Upper lobe of left lung (tissue), 6 donors: ENCODE measurements around the gene AIFM3. TPM values are rescaled to one million over a fixed set of nuclear protein-coding genes. Genes with fewer than 3 reads are reported as not detected.

Experiments used
- ATAC-seq, 2 donors: fragments of 200-7000 bp; cut with Tn5 transposase; one replicate each; pipeline ENCODE4 v1.9.1; 2022; ENCODE audit warnings: mild to moderate bottlenecking in 2 of 2, moderate library complexity in 2 of 2; ENCODE audit not compliant: low FRiP score in 2 of 2
- DNase-seq, 2 donors: peaks; one replicate each; pipeline ENCODE4 v3.0.0-alpha.2; 2019 to 2020
- H3K27ac ChIP-seq, 4 donors: fragments of 200-600 bp; sonication (generic); one replicate each; pipeline ENCODE4 v1.5.1; 2016 to 2019
- H3K27me3 ChIP-seq, 4 donors: fragments of 200-600 bp; sonication (generic); one replicate each; pipeline ENCODE4 v1.5.1; 2017 to 2019
- H3K36me3 ChIP-seq, 4 donors: fragments of 200-600 bp; sonication (generic); one replicate each; pipeline ENCODE4 v1.5.1; 2016 to 2019
- H3K4me1 ChIP-seq, 4 donors: fragments of 200-600 bp; sonication (generic); one replicate each; pipeline ENCODE4 v1.5.1; 2018 to 2019
- H3K4me3 ChIP-seq, 4 donors: fragments of 200-600 bp; sonication (generic); one replicate each; pipeline ENCODE4 v1.5.1; 2017 to 2019; ENCODE audit warnings: mild to moderate bottlenecking in 2 of 4, moderate library complexity in 1 of 4
- H3K9me3 ChIP-seq, 4 donors: fragments of 200-600 bp; sonication (generic); one replicate each; pipeline ENCODE4 v1.5.1; 2018 to 2019
- EP300 ChIP-seq, 4 donors: sonication (generic); formaldehyde crosslinking; IDR thresholded peaks; one replicate each; pipeline ENCODE4 v1.5.1; 2017; ENCODE audit warnings: antibody characterized with exemption in 4 of 4, control low read depth in 2 of 4
- POLR2A ChIP-seq, 4 donors: fragments of 450-650 bp; IDR thresholded peaks; one replicate each; pipeline ENCODE4 v1.5.1; 2016 to 2017; ENCODE audit warnings: antibody characterized with exemption in 4 of 4, mild to moderate bottlenecking in 2 of 4
- POLR2AphosphoS5 ChIP-seq, 2 donors: sonication (generic); formaldehyde crosslinking; IDR thresholded peaks; one replicate each; pipeline ENCODE4 v1.5.1; 2017; ENCODE audit warnings: antibody characterized with exemption in 2 of 2
- WGBS, 2 donors: methylation state at CpG; one replicate each; pipeline ENCODE4 v1.1.5; 2017 to 2018; 5-methylcytosine and 5-hydroxymethylcytosine counted together
- total RNA-seq, 6 donors: library from RNA; depleted of rRNA in 4 of 6; stranded (reverse); fragments of >200 nt in 4 of 6; gene quantifications; one replicate each; pipeline versions ENCODE4 v1.1.0 to v1.2.1, GENCODE V29; 2016 to 2021
- TF ChIP-seq, protein P1 (sequence below), 6 experiments: fragments of 450-650 bp in 4 of 6; fragments of 200-600 bp in 2 of 6; sonication (generic) in 2 of 6; IDR thresholded peaks; one replicate each; pipeline ENCODE4 v1.5.1; 2016 to 2019; ENCODE audit warnings: antibody characterized with exemption in 6 of 6
- donor health status: DM: no; HTN: no; CAD: no; lungs with moderate emphysema.
- donor health status: DM: no; HTN: yes; CAD: no; lungs with severe emphysema.

Gene AIFM3
- total RNA-seq, 6 donors from 2014 or later = 4.7 to 9.4 (median 6.6) TPM

DNA sequence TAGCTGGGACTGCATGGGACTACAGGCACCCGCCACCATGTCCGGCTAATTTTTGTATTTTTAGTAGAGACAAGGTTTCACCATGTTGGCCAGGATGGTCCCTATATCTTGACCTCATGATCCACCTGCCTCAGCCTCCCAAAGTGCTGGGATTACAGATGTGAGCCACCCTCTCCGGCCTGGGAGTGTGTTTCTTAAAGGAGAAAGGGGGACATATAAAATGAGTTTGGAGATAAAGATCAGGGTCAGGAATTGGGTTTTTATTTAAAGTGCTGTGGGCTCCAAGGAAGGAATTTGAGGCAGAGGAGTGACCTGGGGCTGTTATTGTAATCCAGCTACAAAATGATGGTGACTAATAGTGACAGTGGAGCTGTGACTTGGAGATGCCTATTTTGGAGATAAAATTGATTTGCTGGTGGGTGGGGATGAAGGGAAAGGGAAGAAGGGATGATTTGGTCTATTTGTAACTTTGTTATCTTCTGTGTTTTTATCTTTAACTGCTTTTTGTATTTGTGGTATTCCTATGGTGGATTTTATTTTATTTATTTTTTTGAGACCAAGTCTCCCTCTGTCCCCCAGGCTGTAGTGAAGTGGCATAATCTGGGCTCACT, 44.8 kb upstream of the AIFM3 start:
- no peak for DNase-seq
- ATAC-seq = no peak
- Histone ChIP-seq H3K9me3 (no peaks in the 10 kb centered on the region), H3K36me3 (peaks cover 0 to 3% (median 0%) of the 10 kb centered on the region in 4 donors), H3K4me3 (no peak overlapping the region), H3K27ac (no peak overlapping the region), H3K4me1 (peaks cover 44 to 77% (median 52%) of the 10 kb centered on the region in 4 donors), H3K27me3 (no peaks in the 10 kb centered on the region)
- WGBS, 2 donors = 68 to 97% methylated on average over 3 of the region's 3 CpGs
- no peak for TF ChIP-seq POLR2AphosphoS5 (IDR thresholded peaks at IDR 0.05)
- no peak for TF ChIP-seq POLR2A (IDR thresholded peaks at IDR 0.05)
- no peak for TF ChIP-seq EP300 (IDR thresholded peaks at IDR 0.05)
- TF ChIP-seq, protein P1, sequence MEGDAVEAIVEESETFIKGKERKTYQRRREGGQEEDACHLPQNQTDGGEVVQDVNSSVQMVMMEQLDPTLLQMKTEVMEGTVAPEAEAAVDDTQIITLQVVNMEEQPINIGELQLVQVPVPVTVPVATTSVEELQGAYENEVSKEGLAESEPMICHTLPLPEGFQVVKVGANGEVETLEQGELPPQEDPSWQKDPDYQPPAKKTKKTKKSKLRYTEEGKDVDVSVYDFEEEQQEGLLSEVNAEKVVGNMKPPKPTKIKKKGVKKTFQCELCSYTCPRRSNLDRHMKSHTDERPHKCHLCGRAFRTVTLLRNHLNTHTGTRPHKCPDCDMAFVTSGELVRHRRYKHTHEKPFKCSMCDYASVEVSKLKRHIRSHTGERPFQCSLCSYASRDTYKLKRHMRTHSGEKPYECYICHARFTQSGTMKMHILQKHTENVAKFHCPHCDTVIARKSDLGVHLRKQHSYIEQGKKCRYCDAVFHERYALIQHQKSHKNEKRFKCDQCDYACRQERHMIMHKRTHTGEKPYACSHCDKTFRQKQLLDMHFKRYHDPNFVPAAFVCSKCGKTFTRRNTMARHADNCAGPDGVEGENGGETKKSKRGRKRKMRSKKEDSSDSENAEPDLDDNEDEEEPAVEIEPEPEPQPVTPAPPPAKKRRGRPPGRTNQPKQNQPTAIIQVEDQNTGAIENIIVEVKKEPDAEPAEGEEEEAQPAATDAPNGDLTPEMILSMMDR (IDR thresholded peaks at IDR 0.05) = no peak

DNA sequence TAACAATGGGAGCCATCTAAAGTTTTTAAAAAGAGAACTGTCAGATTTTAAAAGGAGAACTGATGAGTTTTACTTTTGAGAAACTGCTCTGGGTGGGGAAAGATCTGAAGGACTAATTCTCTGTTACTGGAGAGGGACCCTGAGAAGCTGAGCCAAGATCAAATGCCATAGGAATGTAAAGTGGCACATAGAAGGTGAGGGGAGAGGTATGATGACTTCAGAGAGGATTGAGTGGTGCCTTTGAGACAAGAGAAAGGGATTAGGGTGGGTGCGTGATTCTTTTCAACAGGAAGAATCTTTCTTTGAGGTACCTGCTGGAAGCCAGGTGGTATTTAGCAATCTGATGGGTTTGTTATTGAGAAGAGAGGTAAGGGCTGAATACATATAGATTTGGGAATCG, 40.8 kb upstream of the AIFM3 start:
- no peak for DNase-seq
- ATAC-seq = no peak
- Histone ChIP-seq H3K36me3 (peaks cover 0 to 3% (median 0%) of the 10 kb centered on the region in 4 donors), H3K4me3 (no peak overlapping the region), H3K27me3 (no peaks in the 10 kb centered on the region), H3K27ac (no peak overlapping the region), H3K4me1 (peaks cover 29 to 66% (median 33%) of the 10 kb centered on the region in 4 donors), H3K9me3 (no peaks in the 10 kb centered on the region)
- 71 to 83% methylated on average over 2 of the region's 2 CpGs for WGBS, 2 donors
- TF ChIP-seq, protein P1 (IDR thresholded peaks at IDR 0.05) = no peak
- no peak for TF ChIP-seq POLR2A (IDR thresholded peaks at IDR 0.05)
- TF ChIP-seq EP300 (IDR thresholded peaks at IDR 0.05) = no peak
- TF ChIP-seq POLR2AphosphoS5 (IDR thresholded peaks at IDR 0.05) = no peak

DNA sequence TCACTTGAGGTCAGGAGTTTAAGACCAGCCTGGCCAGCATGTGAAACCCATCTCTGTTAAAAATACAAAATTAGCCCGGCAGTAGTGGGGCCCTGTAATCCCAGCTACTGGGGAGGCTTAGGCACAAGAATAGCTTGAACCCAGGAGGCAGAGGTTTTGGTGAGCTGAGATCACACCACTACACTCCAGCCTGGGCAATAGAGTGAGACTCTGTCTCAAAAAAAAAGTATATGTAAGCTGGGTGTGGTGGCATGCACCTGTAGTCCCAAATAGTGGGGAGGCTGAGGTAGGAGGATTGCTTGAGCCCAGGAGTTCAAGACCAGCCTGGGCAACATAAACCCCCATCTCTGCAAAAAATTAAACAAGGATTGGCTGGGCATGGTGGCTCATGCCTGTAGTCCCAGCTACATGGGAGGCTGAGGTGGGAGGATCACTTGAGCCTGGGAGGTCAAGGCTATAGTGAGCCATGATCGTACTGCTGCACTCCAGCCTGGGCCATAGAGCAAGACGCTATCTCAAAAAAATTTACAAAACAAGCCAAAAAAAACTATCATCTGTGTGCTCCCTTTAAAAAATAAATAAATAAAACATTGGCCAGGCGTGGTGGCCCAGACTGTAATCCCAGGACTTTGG, 39.0 kb upstream of the AIFM3 start:
- Histone ChIP-seq H3K4me1 (peaks cover 19 to 54% (median 23%) of the 10 kb centered on the region in 4 donors), H3K9me3 (no peaks in the 10 kb centered on the region), H3K4me3 (no peak overlapping the region), H3K27me3 (no peaks in the 10 kb centered on the region), H3K27ac (no peak overlapping the region), H3K36me3 (peaks cover 0 to 3% (median 0%) of the 10 kb centered on the region in 4 donors)
- no peak for TF ChIP-seq EP300 (IDR thresholded peaks at IDR 0.05)
- no peak for TF ChIP-seq POLR2AphosphoS5 (IDR thresholded peaks at IDR 0.05)
- no peak for TF ChIP-seq POLR2A (IDR thresholded peaks at IDR 0.05)
- TF ChIP-seq, protein P1 (IDR thresholded peaks at IDR 0.05) = no peak
- DNase-seq (no peak), ATAC-seq (no peak)
- 84 to 85% methylated on average over 4 of the region's 4 CpGs for WGBS, 2 donors

DNA sequence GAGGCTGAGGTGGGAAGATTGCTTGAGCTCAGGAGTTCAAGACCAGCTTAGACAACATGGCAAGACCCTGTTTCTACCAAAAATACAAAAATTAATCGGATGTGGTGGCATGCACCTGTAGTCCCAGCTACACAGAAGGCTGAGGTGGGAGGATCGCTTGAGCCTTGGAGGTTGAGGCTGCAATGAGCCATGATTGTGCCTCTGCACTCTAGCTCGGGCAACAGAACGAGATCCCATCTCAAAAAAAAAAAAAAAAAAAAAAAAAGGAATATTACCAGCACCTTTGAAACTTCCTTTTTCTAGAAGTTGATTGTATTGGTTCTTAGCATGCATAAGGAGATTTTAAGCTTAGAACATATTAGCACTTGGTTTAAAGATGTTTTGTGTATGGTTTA, 38.5 kb upstream of the AIFM3 start:
- H3K27ac ChIP-seq = no peak overlapping the region
- H3K36me3 ChIP-seq = peaks cover 0 to 4% (median 0%) of the 10 kb centered on the region in 4 donors
- no peaks in the 10 kb centered on the region for H3K9me3 ChIP-seq
- no peak overlapping the region for H3K4me3 ChIP-seq
- H3K27me3 ChIP-seq = no peaks in the 10 kb centered on the region
- 89% methylated on average over 4 of the region's 4 CpGs for WGBS, 2 donors
- no peak for ATAC-seq
- DNase-seq = no peak
- TF ChIP-seq, protein P1 (IDR thresholded peaks at IDR 0.05) = no peak
- TF ChIP-seq POLR2AphosphoS5 (IDR thresholded peaks at IDR 0.05) (no peak), POLR2A (IDR thresholded peaks at IDR 0.05) (no peak), EP300 (IDR thresholded peaks at IDR 0.05) (no peak)
- H3K4me1 ChIP-seq = peaks cover 19 to 49% (median 23%) of the 10 kb centered on the region in 4 donors
